ENCODE data around the gene RAB11FIP3.
A peak's percentile ranks its signal among the peaks of the same experiment; 100 is the strongest.

RAB11FIP3 gene

GRCh38 chr16:569445-570254 is 144.2 kb downstream of the RAB11FIP3 start, which contains the start of gene PIGQ:
PIGQ (plus strand) TSS chr16:569968; CDS start chr16:574075, 4,107 bp downstream.
- DNase-seq (ENCODE audit: low read depth in 2 of 2), result peak; percentile 55 to 67
- peak within 1 kb of the TSS; percentile 60 to 77 for H3K4me3 ChIP-seq (replicated peaks in 1 of 2; ENCODE audit: low read depth in 2 of 2, low read length in 2 of 2)

More at GRCh38 chr16:569445-570254, 144.2 kb downstream of the RAB11FIP3 start, which contains the start of gene PIGQ:
- no peak for TF ChIP-seq CTCF (IDR thresholded peaks at IDR 0.05; ENCODE audit: low read depth, low read length)

All from cardiac fibroblast (primary cell).